Subcutaneous adipose tissue (tissue), 4 donors: ENCODE results near the gene VPS37C. TPM values are rescaled to one million over a fixed set of nuclear protein-coding genes. Genes with fewer than 3 reads are reported as not detected.

Experiments used
- CTCF ChIP-seq: fragments of 450-650 bp; IDR thresholded peaks from one replicate; pipeline ENCODE4 v1.5.1; 2016; ENCODE audit warnings: low read depth, mild to moderate bottlenecking, control low read depth, antibody characterized with exemption, moderate library complexity
- total RNA-seq, 4 donors: library from RNA; depleted of rRNA; stranded (reverse); fragments of >200 nt; gene quantifications; one replicate each; pipeline ENCODE4 v1.1.0, GENCODE V29; 2016

The VPS37C gene
- total RNA-seq, 4 donors from 2014 or later: 6.7 to 10.9 (median 8.8) TPM

DNA sequence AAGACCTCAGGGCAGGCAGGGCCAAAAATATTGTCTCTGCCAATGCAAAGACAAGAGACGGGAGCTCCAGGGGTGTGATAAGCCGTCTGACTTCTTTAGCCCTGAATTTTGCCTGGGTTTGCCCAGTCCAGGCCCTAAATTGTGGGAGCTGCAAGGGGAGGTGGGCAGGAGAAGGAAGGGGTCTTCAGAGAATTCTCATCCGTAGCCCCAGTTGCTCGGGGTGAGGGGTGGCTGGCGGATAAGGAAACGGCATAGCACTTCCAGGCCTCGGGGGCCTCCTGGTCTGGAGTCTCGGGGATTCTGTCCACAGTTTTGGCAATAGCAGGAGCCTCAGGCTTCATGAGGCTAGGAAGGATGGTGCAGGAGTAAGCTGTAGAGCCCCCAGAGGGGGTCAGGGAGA lies 51.6 kb downstream of the VPS37C start:
- TF ChIP-seq CTCF: no peak

- no peak for TF ChIP-seq CTCF
Observed at GRCh38 chr11:61108847-61109585, 52.2 kb downstream of the VPS37C start.

- no peak for TF ChIP-seq CTCF
Observed at GRCh38 chr11:61107888-61108287, 53.3 kb downstream of the VPS37C start.

GRCh38 chr11:61106894-61107470 lies 54.2 kb downstream of the VPS37C start:
- no peak for TF ChIP-seq CTCF

DNA sequence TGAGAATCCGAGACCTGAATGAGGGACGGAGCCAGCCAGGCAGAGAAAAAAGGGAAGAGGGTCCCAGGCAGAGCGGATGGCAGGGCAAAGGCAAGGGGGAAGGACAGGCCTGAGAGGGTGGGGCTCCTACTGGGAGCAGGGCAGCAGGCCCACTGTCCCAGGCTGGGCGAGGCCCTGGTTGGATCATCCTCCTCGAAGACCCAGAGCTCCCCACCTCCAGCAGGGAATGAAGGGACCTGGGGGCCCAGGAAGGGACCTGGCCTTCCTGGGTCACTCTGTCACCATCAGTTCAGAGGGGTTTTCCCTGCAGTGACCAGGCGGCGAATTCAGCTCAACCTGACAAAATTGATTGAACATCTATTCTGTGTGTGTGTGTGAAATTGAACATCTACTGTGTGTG lies 54.9 kb downstream of the VPS37C start:
- TF ChIP-seq CTCF: no peak

DNA sequence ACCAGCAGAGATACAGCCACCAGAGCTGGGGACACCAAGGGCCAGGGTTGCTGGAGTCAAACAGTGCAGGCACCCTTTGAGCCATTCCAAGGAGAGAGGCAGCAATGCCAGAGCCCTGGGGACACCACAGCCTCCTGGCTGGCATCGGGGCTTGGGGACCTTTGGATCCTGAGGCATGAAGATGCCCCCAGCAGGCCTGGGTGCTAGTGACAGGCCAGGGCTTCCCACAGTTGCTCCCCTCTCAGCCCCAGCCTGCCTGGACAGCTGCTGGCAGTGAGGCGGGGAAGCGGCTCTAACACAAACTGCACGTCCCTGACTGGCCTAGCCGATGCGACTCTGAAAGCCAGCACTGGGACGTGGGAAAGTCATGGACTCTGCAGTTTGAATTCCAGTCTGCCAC lies 56.3 kb downstream of the VPS37C start:
- TF ChIP-seq CTCF: no peak

DNA sequence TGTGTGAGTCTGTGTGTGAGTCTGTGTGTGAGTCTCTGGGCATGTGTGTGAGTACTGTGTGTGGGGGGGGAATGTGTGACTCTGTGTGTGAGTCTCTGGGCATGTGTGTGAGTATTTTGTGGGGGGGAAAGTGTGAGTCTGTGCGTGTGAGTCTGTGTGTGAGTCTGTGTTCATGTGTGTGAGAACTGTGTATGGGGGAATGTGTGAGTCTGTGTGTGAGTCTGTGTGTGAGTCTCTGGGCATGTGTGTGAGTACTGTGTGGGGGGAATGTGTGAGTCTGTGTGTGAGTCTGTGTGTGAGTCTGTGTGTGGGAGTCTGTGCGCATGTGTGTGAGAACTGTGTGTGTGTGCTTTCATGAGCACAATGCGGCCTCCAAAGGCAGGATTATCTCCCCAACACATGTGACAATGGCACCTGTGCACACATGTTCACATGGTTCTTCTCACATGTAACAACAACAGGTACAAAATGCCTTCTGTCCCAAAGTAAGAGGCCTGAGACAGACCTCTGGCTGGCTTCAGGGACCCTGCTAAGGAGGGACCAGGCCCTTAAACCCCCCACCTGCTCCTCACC lies 57.3 kb downstream of the VPS37C start:
- no peak for TF ChIP-seq CTCF
